IPS DF 4.7 (cell line): ENCODE data around the gene PLEKHG3.

Experiments
- DNase-seq: peaks from one replicate; pipeline ENCODE4 v3.0.0-alpha.2; 2013; ENCODE audit warnings: low spot score; ENCODE audit errors: extremely low read depth

The PLEKHG3 gene

GRCh38 chr14:64725879-64726584, 21.8 kb downstream of the PLEKHG3 start:
- DNase-seq = no peak

GRCh38 chr14:64726585-64726890, 22.3 kb downstream of the PLEKHG3 start:
- DNase-seq = no peak

GRCh38 chr14:64727551-64728071, 23.4 kb downstream of the PLEKHG3 start:
- DNase-seq = no peak

GRCh38 chr14:64728106-64728505, 23.9 kb downstream of the PLEKHG3 start:
- no peak for DNase-seq

GRCh38 chr14:64728856-64729255, 24.6 kb downstream of the PLEKHG3 start:
- no peak for DNase-seq

GRCh38 chr14:64729386-64730060, 25.3 kb downstream of the PLEKHG3 start:
- DNase-seq = no peak

GRCh38 chr14:64730061-64730440, 25.8 kb downstream of the PLEKHG3 start:
- DNase-seq = no peak

GRCh38 chr14:64730681-64731080, 26.5 kb downstream of the PLEKHG3 start:
- no peak for DNase-seq

- DNase-seq = no peak
These were observed 26.9 kb downstream of the PLEKHG3 start for GRCh38 chr14:64731141-64731581.

- DNase-seq = no peak
These were observed 27.8 kb downstream of the PLEKHG3 start for GRCh38 chr14:64732066-64732465.

GRCh38 chr14:64732536-64733120, 28.4 kb downstream of the PLEKHG3 start:
- DNase-seq = no peak

GRCh38 chr14:64733321-64733720, 29.1 kb downstream of the PLEKHG3 start:
- no peak for DNase-seq

GRCh38 chr14:64733899-64734298, 29.7 kb downstream of the PLEKHG3 start:
- no peak for DNase-seq

- DNase-seq = no peak
These were observed 30.8 kb downstream of the PLEKHG3 start for GRCh38 chr14:64734990-64735389.

GRCh38 chr14:64736271-64737169, 32.3 kb downstream of the PLEKHG3 start:
- DNase-seq = no peak

GRCh38 chr14:64737391-64738280, 33.4 kb downstream of the PLEKHG3 start:
- DNase-seq = no peak

GRCh38 chr14:64738281-64738804, 34.1 kb downstream of the PLEKHG3 start:
- DNase-seq = no peak

GRCh38 chr14:64741200-64741599, 37.0 kb downstream of the PLEKHG3 start:
- DNase-seq = no peak

- no peak for DNase-seq
These were observed 37.7 kb downstream of the PLEKHG3 start for GRCh38 chr14:64741961-64742360.

GRCh38 chr14:64743061-64743460, 38.8 kb downstream of the PLEKHG3 start:
- no peak for DNase-seq
